D341Med (cell line): Measurements from ENCODE around the gene LRRK1.
"Not testable (repeated sequence)": the region's sequence is repeated elsewhere in the genome, so short reads cannot be mapped to it uniquely, and the experiment has no call there.

Experiments used
- DNase-seq: peaks from one replicate; pipeline ENCODE4 v3.0.0; 2012; ENCODE audit warnings: low spot score

The LRRK1 gene

GRCh38 chr15:101092867-101093202, 173.7 kb downstream of the LRRK1 start:
- DNase-seq = no peak

- DNase-seq = no peak
Measured at GRCh38 chr15:101093958-101094357, 174.8 kb downstream of the LRRK1 start.

DNA sequence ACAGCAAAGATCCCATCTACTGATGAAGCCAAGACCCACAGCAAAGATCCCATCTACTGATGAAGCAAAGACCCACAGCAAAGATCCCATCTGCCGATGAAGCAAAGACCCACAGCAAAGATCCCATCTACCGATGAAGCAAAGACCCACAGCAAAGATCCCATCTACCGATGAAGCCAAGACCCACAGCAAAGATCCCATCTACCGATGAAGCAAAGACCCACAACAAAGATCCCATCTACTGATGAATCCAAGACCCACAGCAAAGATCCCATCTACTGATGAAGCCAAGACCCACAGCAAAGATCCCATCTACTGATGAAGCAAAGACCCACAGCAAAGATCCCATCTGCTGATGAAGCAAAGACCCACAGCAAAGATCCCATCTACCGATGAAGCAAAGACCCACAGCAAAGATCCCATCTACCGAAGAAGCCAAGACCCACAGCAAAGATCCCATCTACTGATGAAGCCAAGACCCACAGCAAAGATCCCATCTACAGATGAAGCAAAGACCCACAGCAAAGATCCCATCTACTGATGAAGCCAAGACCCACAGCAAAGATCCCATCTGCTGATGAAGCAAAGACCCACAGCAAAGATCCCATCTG, 176.7 kb downstream of the LRRK1 start:
- not testable (repeated sequence) for DNase-seq

- DNase-seq = no peak
Measured at GRCh38 chr15:101097111-101097510, 178.0 kb downstream of the LRRK1 start.

DNA sequence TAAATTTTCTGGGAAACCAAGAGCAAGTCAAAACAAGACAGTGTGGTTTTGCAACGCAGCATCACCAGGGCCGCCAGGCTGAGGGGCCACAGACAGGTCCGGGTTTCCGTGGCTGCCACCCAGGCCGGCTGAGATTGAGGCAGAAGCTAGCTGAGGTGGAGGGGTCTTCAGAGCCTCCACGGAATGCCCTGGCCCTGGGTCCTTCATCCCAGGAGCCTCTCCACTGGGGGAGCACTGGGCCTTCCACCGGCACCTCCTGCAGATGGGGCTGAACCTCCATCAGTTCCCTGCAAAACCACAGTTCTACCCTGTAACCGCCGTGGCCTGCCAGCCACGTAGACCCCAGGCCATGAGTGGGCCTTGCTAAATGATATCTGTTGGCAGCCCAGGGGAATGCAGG, 180.0 kb downstream of the LRRK1 start:
- no peak for DNase-seq

- DNase-seq = no peak
Measured at GRCh38 chr15:101100118-101100517, 181.0 kb downstream of the LRRK1 start.

DNA sequence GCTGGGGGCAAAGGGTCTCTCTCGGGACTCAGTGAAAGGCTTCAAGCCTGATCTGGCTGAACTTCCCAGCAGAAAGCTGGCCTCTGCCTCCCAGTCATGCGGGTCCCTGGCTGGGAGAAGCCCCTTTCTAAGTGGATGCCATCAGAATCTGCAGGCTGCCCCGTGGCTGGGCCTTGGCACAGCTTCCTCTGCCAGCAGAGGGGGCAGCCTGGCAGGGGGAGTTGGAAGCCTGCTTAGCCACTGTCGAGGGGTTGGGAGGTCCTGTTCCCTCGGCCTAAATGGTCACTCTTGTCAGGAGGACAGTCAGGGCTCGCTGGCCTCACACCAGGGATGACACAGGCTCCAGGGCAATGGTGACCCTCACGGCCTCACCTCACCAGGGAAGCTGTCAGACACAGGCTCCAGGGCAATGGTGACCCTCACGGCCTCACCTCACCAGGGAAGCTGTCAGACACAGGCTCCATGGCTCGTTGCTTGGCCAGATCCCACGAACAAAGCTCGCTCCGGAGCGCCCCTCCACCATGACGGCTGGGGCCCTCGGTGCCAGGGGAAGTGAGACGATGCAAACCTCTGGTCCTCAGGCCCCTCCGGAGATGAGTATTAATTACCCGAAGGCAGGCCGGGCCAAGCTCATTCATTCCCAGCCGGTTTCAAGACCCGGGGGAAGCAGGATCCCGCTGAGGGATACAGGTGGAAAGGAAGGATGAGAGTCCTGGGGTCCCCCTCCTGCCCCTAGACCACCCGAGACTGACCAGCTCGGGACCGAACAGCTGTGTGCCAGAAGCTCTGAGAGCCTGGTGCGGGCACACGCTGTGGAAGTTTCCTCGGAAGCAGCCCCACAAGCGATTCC, 181.7 kb downstream of the LRRK1 start:
- DNase-seq = no peak

DNA sequence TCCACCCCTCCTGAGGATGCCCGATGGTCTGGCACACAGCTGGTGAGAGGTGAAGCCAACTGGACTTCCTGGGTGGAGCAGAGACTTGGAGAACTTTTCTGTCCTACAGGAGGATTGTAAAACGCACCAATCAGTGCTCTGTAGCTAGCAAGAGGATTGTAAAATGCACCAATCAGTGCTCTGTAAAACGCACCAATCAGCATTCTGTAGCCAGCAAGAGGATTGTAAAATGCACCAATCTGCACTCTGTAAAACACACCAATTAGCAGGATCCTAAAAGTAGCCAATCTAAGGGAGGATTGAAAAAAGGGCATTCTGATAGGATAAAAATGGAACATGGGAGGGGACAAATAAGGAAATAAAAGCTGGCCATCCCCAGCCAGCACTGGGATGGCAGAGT, 182.5 kb downstream of the LRRK1 start:
- no peak for DNase-seq

GRCh38 chr15:101102746-101103145, 183.6 kb downstream of the LRRK1 start:
- no peak for DNase-seq

- DNase-seq = no peak
Measured at GRCh38 chr15:101103598-101103997, 184.4 kb downstream of the LRRK1 start.

GRCh38 chr15:101104141-101104540, 185.0 kb downstream of the LRRK1 start:
- no peak for DNase-seq

DNA sequence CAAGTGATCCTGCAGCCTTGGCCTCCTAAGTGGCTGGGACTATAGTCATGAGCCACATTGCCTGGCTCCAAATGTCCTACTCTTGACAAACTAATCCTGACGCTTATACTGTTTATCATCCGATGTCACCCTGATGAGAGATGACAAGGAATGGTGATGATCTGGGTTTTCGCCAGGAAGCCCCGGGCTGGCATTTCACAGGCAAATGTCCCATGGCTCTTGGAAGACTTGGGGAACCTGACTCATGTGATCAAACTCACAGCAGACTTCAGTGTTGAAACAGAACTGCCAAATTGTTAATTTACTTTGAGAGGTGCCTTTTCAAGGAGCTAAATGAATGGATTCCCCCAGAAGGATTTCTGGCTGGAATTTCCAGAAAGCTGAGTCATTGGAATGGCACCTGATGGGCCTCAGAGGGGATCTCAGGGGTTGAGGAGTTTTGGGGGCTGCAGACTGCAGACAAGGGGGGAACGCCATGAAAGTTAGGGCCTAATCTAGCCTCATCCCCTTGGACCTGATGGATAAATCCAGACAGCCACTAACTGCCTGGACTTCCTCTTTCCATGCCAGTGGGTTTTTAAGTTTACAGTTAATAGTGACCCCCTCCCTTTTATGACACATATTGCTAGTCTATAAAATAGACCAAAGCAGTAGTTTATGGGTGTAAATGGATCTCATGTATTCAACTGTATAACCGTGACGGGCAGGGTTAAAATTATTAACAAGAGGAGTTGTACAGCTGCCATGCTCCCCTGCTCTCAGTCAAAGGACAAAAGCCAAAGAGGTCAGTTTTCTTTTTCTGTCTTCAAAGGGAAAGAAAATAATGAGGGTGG, 186.1 kb downstream of the LRRK1 start:
- no peak for DNase-seq

DNA sequence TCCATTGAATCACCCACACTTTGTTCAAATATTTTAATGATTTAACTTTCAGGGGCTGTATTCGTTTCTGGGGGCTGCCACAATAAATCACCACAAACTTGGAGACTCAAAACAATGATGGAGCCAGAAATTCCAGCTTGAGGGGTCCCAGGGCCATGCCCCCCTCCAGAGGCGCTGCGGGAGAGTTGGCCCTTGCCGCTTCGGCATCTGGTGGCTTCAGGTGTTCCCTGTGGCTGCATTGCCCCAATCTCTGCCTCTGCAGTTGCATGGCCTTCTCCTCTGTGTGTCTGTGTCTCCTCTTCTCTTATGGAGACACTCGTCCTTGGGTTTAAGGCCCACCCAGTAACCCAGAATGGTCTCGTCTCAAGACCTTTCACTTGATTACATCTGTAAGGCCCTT, 187.9 kb downstream of the LRRK1 start:
- no peak for DNase-seq

DNA sequence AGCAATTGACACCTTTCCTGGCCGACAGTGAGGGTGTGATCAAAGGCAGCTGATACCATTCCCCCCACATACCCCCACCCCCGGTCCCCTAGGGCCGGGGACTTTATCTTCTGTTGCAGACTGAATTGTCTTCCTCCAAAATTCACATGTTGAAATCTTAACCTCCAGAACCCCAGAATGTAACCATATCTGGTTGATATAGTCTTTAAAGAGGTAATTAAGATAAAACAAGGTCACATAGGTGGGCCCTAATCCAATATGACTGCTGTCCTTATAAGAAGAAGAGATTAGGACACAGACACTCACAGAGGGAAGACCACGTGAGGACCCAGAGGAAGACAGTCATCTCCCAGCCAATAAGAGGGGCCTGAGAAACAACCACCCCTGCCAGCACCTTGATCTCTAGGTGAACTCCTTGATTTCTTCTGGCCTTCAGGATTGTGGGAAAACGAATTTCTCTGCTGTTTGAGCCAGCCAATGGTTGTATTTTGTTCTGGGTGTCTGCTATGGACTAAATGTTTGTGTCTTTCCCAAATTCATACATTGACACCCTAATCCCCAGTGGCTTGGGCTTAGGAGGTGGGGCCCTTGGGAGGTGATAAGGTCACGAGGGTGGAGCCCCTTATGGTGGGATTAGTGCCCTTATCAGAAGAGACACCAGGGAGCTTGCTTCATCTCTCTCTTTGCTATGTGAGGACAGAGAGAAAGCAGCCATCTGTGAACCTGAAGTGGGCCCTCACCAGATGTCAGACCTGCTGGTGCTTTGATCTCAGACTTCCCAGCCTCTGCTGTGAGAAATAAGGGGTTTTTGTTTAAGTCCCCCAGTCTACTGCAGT, 188.7 kb downstream of the LRRK1 start:
- DNase-seq = no peak

DNA sequence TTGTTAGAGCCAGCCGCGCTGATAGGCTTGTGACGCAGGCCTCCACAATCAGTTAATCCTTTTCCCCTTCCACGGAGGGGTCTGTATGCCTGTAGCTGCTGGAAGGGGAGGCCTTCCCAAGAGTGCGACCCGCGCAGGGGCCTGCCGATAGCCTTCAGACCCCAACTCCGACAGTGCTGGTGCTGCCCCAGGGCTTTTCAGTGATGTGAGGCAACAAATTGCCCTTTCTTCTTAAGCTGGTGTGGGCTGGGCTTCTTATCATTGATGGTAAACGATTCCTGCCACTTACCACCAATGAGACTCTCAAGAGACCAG, 189.3 kb downstream of the LRRK1 start:
- no peak for DNase-seq

GRCh38 chr15:101108791-101109190, 189.6 kb downstream of the LRRK1 start:
- DNase-seq = no peak

DNA sequence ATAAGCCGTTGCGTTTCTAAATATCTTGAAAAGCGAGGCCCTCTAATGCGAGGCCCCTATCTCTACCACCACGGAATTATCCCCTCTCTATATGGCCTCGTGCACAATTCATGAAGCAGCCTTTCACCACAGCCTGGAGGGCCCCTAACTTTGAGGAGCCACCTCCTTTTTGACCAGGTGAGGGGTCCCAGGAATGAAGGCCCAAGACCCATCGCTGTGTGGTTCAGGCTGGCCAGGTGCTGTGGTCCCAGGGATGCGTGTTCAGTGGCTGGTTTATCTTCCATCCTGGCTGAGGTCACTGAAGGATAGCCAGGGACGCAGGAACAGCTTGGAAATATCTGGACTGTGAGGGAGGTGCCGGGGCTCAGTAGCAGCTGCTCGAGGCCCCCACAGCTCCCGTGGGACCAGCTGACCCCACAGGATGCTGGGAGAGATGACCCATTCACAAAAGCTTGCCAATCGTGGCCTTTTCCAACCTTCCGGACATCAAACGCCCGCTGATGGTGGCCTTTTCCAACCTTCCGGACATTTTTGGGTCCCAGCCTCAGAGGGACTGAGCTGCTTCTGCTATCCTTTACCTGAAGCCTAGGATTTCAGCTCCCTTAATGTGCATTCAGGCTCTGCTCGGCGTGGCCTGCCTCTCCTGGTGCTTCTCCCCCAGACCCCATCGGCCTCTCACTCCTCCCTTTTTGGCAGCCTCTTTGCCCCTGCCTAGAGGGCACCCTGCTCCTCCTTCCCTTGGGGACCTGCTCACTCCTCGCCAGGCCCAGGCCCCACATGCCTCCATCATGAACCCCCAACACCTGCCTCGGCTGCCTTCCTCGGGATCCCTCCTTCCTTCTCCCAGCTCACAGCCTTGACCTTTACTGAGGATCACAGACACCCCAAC, 191.8 kb downstream of the LRRK1 start:
- no peak for DNase-seq

GRCh38 chr15:101111570-101112262, 192.6 kb downstream of the LRRK1 start:
- DNase-seq = no peak

GRCh38 chr15:101112336-101113113, 193.4 kb downstream of the LRRK1 start:
- DNase-seq = no peak
